Pericardium fibroblast (primary cell): ENCODE results near the gene FAM83F. TPM values are rescaled to one million over a fixed set of nuclear protein-coding genes. Genes with fewer than 3 reads are reported as not detected.

ENCODE experiments used
- total RNA-seq: library from RNA; depleted of rRNA; stranded (reverse); fragments of >200 nt; gene quantifications from 2 replicates; pipeline ENCODE4 v1.2.3, GENCODE V29; 2015

FAM83F gene
- 0.12 TPM in 1 of 2 replicates, not detected in the other for total RNA-seq

DNA sequence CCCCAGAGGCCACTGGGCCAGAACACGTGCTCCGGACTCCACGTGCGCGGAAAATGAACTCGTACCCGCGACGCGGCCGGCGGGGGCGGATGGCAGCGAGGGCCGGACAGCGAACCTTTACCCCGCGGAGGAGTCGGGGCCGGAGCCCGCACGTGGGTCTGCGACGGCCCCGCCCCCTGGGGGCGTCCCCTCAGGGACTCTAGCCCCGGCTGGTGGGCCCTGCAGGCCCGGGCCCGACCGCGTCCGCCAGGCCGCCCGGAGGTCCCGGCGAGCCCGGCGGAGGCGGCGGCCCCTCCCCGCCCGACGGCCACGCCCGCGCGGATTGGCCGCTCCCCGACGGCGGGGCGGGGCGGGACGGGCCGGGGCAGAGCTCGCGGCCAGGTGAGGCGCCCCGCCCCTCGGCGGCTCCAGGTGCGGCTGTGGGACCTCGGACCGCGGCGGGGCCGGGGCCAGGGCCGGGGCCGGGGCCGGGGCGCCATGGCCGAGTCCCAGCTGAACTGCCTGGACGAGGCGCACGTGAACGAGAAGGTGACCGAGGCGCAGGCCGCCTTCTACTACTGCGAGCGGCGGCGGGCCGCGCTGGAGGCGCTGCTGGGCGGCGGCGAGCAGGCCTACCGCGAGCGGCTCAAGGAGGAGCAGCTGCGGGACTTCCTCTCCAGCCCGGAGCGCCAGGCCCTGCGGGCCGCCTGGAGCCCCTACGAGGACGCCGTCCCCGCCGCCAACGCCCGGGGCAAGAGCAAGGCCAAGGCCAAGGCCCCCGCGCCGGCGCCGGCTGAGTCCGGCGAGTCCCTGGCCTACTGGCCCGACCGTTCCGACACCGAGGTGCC is at the start of gene FAM83F:
Gene FAM83F (plus strand): TSS at position 389 of the 827 bp plus-strand sequence. CDS start 89 bp downstream, at position 478.

GRCh38 chr22:39959640-39960447 is 34.9 kb upstream of the FAM83F start, which contains the start of gene TMA7B:
Gene TMA7B, plus strand, starts transcription at chr22:39960397. Its CDS starts 3,978 bp downstream, at chr22:39964375.

Other genes starting within 250 kb of the FAM83F start
- not detected in 2 replicates for gene ENTHD1, start 101.2 kb upstream of the FAM83F start, total RNA-seq
- not detected in 2 replicates for gene GRAP2, start 93.9 kb upstream of the FAM83F start, total RNA-seq
- not detected in 2 replicates for gene TMA7B, start 34.6 kb upstream of the FAM83F start, total RNA-seq
- gene TNRC6B, start 183.0 kb downstream of the FAM83F start, total RNA-seq, result 8.6 and 14.6 TPM in 2 replicates